ENCODE results near the gene ATF3. TPM values are rescaled to one million over a fixed set of nuclear protein-coding genes. Genes with fewer than 3 reads are reported as not detected.

The ATF3 gene
- total RNA-seq, 2 experiments from 2014 or later: 12.1 to 12.5 TPM

Other genes starting within 250 kb of the ATF3 start
- 10 to 100 TPM in 1 of 2 experiments, 1 to 10 TPM in 1; 10.0 to 13.2 TPM for gene PACC1, start 193.9 kb upstream of the ATF3 start, total RNA-seq
- gene NENF, start 175.8 kb upstream of the ATF3 start, total RNA-seq: 10 to 100 TPM; 29.2 to 29.3 TPM
- 10 to 100 TPM; 31.3 to 32.6 TPM for gene BATF3, start 91.1 kb downstream of the ATF3 start, total RNA-seq
- gene NSL1, start 183.0 kb downstream of the ATF3 start, total RNA-seq: 10 to 100 TPM; 49.5 to 55.0 TPM
- 10 to 100 TPM; 15.3 to 17.0 TPM for gene TATDN3, start 183.1 kb downstream of the ATF3 start, total RNA-seq
- not detected for gene SPATA45, start 238.9 kb downstream of the ATF3 start, total RNA-seq
- 10 to 100 TPM; 11.7 to 12.6 TPM for gene FLVCR1, start 249.5 kb downstream of the ATF3 start, total RNA-seq